CD1c-positive myeloid dendritic cell (primary cell): ENCODE results near the gene FGF14.
"Not testable (repeated sequence)": the region's sequence is repeated elsewhere in the genome, so short reads cannot be mapped to it uniquely, and the experiment has no call there.

Source experiments
- DNase-seq: peaks from one replicate; pipeline ENCODE4 v3.0.0-alpha.2; 2016; ENCODE audit errors: extremely low spot score

FGF14 gene

GRCh38 chr13:102040812-102041211 is 361.0 kb downstream of the FGF14 start:
- DNase-seq: no peak

DNA sequence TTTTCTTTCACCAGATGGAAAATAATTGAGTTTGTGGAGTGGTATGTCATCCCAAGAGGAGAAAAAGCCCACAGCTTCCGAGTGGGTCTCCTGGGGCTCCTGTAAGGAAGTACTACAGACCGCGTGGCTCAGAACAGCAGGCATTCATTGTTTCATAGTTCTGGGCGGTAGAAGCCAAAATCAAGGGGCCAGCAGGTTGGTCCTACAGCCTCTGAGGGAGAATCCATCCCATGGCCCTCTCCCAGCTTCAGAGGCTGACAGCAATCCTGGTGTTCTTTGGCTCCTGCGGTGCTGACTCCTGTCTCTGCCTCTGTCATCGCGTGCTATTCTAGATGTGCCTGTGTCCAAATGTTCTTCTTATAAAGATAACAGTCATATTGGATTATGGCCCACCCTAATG is 362.6 kb downstream of the FGF14 start:
- DNase-seq: no peak

DNA sequence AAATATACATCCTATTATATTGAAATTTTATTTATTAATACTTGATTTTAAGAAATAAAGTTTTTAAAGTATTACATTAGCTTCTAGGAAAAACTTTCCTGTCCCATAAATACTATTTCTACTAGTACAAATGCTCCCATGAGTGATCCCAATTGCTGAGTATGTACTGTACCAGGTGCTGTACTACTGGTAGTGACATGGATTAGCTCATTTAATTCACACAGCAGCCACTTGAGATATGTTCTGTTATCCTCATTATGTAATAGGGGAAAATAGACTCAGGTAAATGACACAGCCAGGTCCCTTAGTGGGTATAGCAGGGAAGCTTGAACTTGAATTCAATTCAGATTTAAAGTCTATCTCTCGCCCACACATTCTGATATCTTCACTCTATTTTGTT is 363.1 kb downstream of the FGF14 start:
- no peak for DNase-seq

DNA sequence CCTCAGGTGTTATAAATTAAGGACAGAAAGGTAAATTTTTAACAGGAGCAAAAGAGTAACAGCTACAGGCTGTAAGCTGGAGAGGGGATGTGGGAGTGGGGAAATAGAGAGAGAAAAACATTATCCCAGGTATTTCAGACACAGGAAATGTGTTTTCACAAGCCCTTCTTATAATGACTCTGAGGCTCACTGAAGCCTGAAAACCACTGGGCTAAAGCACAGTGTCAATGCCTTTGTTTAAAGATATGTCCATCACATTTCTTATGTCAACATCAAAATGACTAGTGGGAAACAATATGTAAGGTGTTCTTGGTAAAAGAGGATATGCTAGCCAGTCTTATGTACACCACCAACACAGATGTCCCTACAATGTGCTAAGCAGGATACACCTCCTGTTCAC is 365.9 kb downstream of the FGF14 start:
- no peak for DNase-seq

GRCh38 chr13:102033857-102034331 is 368.0 kb downstream of the FGF14 start:
- no peak for DNase-seq

DNA sequence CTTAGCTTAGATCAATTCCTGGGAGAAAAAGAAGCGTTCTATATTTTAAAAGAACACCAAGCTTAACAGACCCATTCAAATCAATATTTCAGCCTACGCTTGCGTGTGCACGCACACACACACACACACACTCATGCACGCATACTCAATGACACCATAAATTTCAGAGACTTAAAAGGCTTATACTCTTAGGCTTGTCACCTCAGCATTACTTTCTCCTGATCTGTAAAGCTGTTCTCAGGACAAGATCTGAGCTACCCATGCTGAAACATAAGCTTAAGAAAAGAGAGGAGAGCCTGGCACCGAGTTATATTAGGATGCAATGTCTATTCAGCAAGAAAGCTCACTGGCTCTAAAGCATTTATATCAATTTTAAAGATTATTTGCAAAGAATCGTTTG is 368.5 kb downstream of the FGF14 start:
- DNase-seq: no peak

GRCh38 chr13:102028868-102029267 is 373.0 kb downstream of the FGF14 start:
- DNase-seq: no peak

DNA sequence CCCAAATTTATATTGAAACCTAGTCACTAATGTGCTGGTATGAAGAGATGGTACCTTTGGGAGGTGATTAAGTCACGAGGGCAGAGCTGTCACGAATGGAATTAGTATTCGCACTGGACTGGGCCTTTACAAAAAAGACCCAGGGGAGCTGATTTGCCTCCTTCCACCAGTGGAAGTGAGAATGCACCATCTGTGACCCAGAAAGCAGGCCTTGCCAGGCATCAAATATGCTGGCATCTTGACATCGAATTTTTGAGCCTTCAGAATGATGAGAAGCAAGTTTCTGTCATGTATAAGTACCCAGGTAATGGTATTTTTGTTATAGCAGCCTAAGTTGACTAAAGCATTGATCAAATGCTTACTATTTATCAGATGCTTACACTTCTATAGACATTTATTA is 373.6 kb downstream of the FGF14 start:
- no peak for DNase-seq

DNA sequence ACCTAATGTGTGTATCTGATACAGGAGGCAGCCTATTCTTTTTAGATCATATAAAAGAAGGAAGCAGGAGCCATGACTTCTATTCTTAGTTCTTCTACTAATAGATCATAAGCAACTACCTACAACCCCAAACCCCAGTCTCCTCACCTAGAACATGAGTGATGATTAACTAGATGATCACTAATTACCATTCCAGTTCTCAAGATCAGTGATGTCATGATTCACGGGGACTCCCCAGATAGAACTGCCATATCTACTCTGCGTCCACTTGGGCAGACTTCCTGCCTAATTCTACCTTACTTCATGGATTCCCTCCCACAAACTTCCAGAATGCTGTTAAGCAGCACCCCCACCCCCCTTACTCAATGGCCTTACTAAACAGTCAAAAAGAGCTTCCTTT is 380.1 kb downstream of the FGF14 start:
- DNase-seq: no peak

DNA sequence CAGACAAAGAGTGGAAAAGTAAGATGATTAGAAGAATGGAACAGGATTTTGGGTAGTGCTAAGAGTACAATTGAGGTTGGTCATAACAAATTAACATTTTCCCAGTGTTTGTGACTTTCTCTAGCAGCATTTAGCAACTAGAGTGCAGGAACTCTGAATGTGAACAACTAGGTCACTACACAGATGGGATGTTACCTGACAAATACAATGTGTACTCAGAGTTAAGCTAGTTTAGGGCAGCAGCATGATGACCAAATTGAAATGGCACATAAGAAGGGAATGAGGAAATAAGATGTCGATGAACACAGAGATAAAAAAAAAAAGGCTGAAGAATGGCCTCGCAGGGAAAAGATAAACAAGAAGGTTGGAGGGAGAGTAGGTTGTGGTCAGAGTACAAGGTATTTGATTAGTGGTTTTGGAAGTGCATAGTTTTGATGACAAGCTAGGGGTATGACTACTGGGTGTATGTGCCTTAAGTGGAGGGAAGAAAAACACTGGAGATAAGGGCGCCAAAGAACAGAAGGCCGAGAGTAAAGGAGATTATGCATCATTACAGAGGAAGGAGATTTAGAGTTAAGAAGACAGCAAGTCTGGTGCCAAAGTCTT is 381.1 kb downstream of the FGF14 start:
- DNase-seq: no peak

DNA sequence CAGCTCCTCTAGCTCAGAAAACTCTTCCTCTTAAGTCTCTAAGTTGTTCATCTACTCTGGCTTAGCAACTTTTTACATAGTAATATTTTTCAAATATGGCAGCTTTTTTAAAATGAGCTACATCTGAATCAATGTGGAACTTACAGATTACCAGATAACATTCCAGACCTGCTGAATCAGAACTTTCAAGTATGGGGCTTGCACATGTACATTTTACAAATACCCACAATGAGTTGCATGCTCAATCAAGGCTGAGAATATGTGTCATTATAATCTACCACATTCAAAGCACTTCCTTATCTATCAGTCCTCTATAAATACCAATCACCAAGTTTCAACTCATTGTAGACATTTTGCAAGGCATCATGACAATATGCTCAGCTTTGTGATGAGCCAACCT is 383.1 kb downstream of the FGF14 start:
- no peak for DNase-seq

DNA sequence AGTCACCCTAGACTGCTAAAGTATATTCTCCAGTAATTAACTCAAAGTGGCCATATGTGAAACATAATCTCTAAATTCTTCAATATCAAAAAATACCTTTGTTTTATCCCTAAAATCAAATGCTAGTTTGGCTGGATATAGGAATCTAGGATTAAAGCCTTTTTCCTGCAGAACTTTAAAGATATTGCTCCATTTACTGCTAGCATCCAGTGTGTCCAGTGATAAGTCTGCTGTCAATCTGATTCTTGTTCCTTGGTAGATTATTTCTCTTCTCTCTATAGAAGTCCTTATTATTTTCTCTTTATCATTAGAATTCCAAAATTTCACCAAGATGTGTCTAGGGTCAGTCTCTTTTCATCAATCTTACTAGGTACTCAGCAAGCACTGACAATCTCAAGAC is 384.6 kb downstream of the FGF14 start:
- DNase-seq: no peak

DNA sequence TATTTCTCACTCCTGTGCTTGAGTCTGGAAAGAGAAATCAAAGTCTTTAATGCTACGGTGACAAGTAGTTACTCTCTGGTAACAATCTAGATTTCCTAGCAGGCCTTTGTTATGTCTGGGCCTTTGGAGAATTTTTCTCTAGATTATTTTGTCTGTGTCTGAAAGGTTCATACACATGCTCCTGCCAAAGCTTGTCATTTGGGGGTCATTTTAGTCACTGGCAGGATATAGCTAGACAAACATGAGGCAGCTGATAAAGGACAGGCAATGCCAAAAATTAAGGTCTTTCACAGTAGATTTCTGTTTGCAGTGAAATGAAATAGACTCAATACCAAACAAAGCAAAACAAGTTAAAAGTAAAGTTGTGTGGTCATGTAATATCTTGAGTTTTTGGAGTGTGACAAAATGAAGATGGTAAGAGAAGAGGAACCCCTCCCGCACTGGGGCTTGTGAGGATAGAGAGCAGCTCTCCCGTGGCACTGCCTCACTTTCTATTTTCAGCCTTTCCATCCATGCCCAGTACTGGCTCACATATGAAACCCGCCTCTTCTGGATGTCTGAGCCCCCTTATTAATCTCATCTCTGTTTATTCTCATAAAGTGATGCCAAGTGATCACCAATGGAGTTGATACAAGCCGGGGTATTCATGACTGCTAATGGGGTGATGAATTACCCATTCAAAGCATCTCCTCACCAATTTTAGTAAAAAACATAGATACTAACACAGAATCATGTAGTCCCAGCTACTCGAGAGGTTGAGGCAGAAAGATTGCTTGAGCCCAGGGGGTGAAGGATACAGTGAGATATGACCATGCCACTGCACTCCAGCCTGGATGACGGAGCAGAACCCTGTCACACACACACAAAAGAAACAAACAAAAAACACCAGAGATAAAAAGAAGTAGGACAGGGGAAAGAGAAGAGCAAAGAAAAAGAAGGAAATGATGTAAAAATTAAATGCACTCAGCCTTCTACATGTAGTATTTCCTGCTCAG is 389.3 kb downstream of the FGF14 start:
- DNase-seq: no peak

GRCh38 chr13:102011455-102011854 is 390.4 kb downstream of the FGF14 start:
- DNase-seq: not testable (repeated sequence)

DNA sequence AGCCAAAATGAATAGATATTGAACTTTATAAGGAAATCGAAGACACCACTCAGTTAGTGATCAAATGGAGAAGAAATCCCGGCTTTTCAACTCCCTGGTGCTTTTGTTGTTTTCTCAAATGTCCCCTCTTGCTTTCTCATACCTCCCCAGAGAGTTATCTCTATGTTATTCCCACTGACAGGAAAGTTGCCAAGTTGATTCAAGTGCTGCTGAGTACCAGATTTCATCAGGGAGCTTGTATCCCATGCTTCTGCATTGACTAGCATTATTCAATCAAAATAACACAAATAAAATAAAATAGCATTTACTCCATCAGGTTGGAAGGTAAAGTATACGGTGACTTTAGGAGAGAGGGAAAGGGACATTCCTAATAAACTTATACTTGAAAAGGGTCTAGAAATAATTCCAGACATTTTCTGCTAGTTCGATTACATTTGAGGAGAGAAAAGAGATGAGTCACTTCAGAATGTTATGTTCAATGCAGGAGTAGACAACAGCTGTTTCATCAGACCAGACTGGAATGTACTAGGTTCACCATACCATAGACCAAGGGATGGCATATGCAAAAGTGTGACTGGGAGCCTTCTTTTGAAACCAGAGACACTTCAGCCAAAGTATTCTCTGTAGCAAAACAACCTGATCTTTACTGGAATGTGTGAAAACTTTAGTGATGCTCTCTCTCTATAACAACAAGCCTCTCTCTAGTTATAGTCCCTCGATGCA is 397.8 kb downstream of the FGF14 start:
- no peak for DNase-seq

DNA sequence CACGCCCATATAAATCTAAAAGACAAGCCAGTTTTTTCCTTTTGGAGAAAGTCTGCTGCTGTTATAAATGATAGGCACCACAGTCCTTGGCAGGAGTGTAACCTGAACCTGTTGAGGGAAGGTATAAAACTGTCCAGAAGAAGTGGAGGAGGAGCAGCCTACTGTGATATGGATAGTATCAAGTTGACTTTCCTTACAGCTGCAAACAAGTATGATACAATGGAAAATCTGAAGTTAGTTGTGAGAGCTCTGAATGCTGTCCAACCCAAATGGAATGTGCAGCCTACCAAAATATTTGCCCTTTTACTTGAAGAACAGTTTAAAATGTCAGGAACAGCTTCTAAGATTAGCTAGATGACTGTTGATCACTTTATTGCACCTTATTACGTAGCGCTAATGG is 399.6 kb downstream of the FGF14 start:
- DNase-seq: no peak

GRCh38 chr13:102000764-102001163 is 401.1 kb downstream of the FGF14 start:
- DNase-seq: no peak

DNA sequence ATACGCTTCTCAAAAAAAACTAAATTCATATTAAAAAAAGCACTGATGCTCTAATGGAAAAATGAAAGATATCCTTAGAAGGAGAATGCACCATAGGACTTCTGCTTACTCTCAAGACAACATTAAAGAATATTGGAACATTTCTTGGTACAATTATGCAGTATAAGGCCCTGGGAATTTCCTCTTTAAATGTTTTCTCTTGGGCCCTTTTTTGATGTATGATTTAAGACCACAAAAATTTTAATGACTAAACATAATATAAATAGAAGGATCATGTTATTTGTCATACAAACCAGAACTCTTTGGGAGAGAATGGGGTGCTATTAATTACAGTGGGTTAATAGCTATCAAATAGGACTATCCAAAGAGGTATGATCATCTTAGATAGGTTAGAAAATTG is 403.7 kb downstream of the FGF14 start:
- DNase-seq: no peak

- no peak for DNase-seq
Observed at GRCh38 chr13:101996954-101997353, 404.9 kb downstream of the FGF14 start.

- DNase-seq: no peak
Observed at GRCh38 chr13:101989798-101990350, 412.0 kb downstream of the FGF14 start.

DNA sequence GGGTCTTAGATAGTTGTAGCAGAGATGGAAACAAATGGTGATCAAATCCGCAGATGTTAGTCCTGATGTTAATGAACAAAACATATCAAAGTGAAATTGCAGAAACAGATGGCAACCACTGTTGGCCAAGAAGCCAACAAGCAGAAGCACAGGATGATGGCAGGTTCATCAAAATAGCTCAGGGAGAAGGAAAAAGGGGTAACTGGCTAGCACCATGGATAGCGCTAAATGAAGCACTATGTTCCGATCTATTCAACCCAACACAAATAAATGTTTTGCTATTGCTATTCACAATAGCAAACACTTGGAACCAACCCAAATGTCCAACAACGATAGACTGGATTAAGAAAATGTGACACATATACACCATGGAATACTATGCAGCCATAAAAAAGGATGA is 413.7 kb downstream of the FGF14 start:
- no peak for DNase-seq

DNA sequence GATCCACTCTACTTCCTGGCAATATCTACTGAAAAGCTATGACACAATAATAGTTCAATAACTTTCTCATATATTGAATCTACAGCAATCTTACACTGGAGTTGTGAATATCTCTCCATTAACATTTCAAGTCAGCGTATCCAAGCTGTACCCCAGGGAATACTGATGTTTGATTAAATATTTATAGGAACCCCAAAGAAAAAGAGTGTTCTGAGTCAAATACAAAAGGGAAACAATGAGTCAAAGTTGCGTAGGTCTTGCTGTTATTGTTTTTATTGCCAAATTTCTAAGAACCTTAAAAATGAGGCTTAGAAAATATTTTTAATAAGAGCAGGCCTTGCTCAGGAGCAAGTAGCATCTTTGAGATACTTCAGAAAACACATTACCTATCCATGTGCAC is 415.5 kb downstream of the FGF14 start:
- no peak for DNase-seq
